Lung (tissue), 13 donors: ENCODE measurements around the gene DOCK7. TPM values are rescaled to one million over a fixed set of nuclear protein-coding genes. Genes with fewer than 3 reads are reported as not detected.

ENCODE experiments used
- ATAC-seq: fragments of 200-7000 bp; cut with Tn5 transposase; one replicate; pipeline ENCODE4 v1.9.1; 2020; ENCODE audit warnings: moderate number of reproducible peaks; ENCODE audit not compliant: insufficient read depth, low FRiP score
- DNase-seq, 3 donors: peaks; one replicate each; pipeline ENCODE4 v3.0.0-alpha.2; 2013 to 2017
- H3K27ac ChIP-seq, 2 donors: one replicate each; pipeline ENCODE4 v1.5.1; 2013; ENCODE audit warnings: mild to moderate bottlenecking in 2 of 2, moderate library complexity in 2 of 2, control low read depth in 1 of 2, inconsistent platforms in 1 of 2, low read depth in 1 of 2, low read length in 1 of 2
- H3K27me3 ChIP-seq, 3 donors: one replicate each; pipeline ENCODE4 v1.5.1; 2013; ENCODE audit warnings: low read length in 2 of 3; ENCODE audit not compliant: control insufficient read depth in 3 of 3, insufficient read depth in 3 of 3
- H3K36me3 ChIP-seq, 4 donors: one replicate each; pipeline ENCODE4 v1.5.1; 2013; ENCODE audit warnings: low read length in 4 of 4, mild to moderate bottlenecking in 1 of 4, moderate library complexity in 1 of 4; ENCODE audit not compliant: control insufficient read depth in 4 of 4, insufficient read depth in 4 of 4
- H3K4me1 ChIP-seq, 5 donors: one replicate each; pipeline ENCODE4 v1.5.1; 2013; ENCODE audit warnings: low read length in 5 of 5, mild to moderate bottlenecking in 2 of 5, moderate library complexity in 1 of 5; ENCODE audit not compliant: control insufficient read depth in 5 of 5, insufficient read depth in 5 of 5
- H3K4me3 ChIP-seq: one replicate; pipeline ENCODE4 v1.5.1; 2013; ENCODE audit warnings: mild to moderate bottlenecking, control low read depth, moderate library complexity
- H3K9ac ChIP-seq, 2 donors: one replicate each; pipeline ENCODE4 v1.5.1; 2013; ENCODE audit warnings: low read length in 2 of 2, control low read depth in 1 of 2; ENCODE audit not compliant: insufficient read depth in 1 of 2
- H3K9me3 ChIP-seq, 4 donors: one replicate each; pipeline ENCODE4 v1.5.1; 2013; ENCODE audit warnings: low read length in 3 of 4, mild to moderate bottlenecking in 1 of 4, moderate library complexity in 1 of 4; ENCODE audit not compliant: control insufficient read depth in 4 of 4, insufficient read depth in 3 of 4
- CTCF ChIP-seq: IDR thresholded peaks from 2 replicates; pipeline ENCODE4 v1.5.1; 2012; ENCODE audit warnings: mild to moderate bottlenecking; ENCODE audit errors: control extremely low read depth, extremely low read depth
- WGBS, 2 donors: extraction: QIAGEN DNeasy Blood & Tissue Kit; methylation state at CpG; one replicate each; pipeline ENCODE4 v1.1.7; 2013; 5-methylcytosine and 5-hydroxymethylcytosine counted together
- polyA plus RNA-seq, 2 donors: library from polyadenylated mRNA; stranded (reverse); fragments of 200-250 nt; gene quantifications; one replicate each; pipeline ENCODE4 v1.2.1, GENCODE V29; 2013
- small RNA-seq: library from RNA; depleted of rRNA; stranded (forward); fragments of <200 nt; gene quantifications from one replicate; pipeline ENCODE3, GENCODE V24; 2014; ENCODE audit warnings: low replicate concordance
- total RNA-seq, 2 donors: library from RNA; depleted of rRNA in 1 of 2; stranded (reverse); fragments of >200 nt in 1 of 2; gene quantifications; one replicate each; pipeline ENCODE4 v1.2.1, GENCODE V29; 2014 to 2021
- donor health status: control.
- donor health status: control.
- donor health status: Bipolar disorder and iron deficiency.
- donor health status: healthy.
- donor health status: DM: yes; HTN: yes; CAD: no.

The DOCK7 gene
- total and polyA plus RNA-seq, 4 donors = 3.4 to 111 (median 20.2) TPM

- Histone ChIP-seq H3K27me3 (no peaks in the 10 kb centered on the region), H3K4me3 (no peak overlapping the region), H3K27ac (no peak overlapping the region), H3K4me1 (no peaks in the 10 kb centered on the region), H3K9ac (no peak overlapping the region), H3K9me3 (no peaks in the 10 kb centered on the region), H3K36me3 (no peaks in the 10 kb centered on the region)
- 85 to 88% methylated on average over 3 of the region's 3 CpGs for WGBS, 2 donors
- TF ChIP-seq CTCF = no peak
- DNase-seq (no peak), ATAC-seq (no peak)
These were observed 281.6 kb downstream of the DOCK7 start for GRCh38 chr1:62406576-62406975.

- H3K4me1 ChIP-seq = no peaks in the 10 kb centered on the region
- H3K9ac ChIP-seq = no peak overlapping the region
- no peaks in the 10 kb centered on the region for H3K36me3 ChIP-seq
- H3K27ac ChIP-seq = no peak overlapping the region
- H3K9me3 ChIP-seq = no peaks in the 10 kb centered on the region
- no peaks in the 10 kb centered on the region for H3K27me3 ChIP-seq
- 94 to 100% methylated on average over 2 of the region's 2 CpGs for WGBS, 2 donors
- no peak overlapping the region for H3K4me3 ChIP-seq
- ATAC-seq = no peak
- DNase-seq = no peak
- no peak for TF ChIP-seq CTCF
These were observed 282.9 kb downstream of the DOCK7 start for GRCh38 chr1:62405247-62405646.

Small RNA genes within 50 kb of the gene (small RNA-seq; reads per million reads assigned to genes)
- gene AL451044.1 = not detected

Other genes starting within 250 kb of the DOCK7 start
- under 1 TPM in 1 of 2 donors, not detected in 1; 0.06 TPM for gene ANGPTL3, start 90.9 kb downstream of the DOCK7 start, total RNA-seq
- gene ANGPTL3, start 90.9 kb downstream of the DOCK7 start, polyA plus RNA-seq = not detected
- 10 to 100 TPM in 1 of 2 donors, 1 to 10 TPM in 1; 9.1 to 12.9 TPM for gene ATG4C, start 95.7 kb upstream of the DOCK7 start, total RNA-seq
- gene ATG4C, start 95.7 kb upstream of the DOCK7 start, polyA plus RNA-seq = 1 to 10 TPM; 3.9 to 5.5 TPM